ENCODE data around the gene LRP11.
"Not testable (repeated sequence)": the region's sequence is repeated elsewhere in the genome, so short reads cannot be mapped to it uniquely, and the experiment has no call there.

DNA sequence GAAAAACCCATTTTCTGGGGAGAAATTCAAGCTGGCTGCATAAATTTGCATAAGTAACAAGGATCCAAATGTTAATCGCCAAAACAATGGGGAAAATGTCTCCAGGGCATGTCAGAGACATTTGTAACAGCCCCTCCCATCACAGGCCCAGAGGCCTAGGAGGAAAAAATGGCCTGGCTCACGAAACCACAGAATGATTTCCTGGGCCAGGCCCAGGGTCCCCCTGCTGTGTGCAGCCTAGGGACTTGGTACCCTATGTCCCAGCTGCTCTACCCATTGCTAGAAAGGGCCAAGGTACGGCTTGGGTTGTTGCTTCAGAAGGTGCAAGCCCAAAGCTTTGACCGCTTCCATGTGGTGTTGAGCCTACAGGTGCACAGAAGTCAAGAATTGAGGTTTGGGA, 44.3 kb upstream of the LRP11 start:
- TF ChIP-seq ATF4 (CRISPR knock-in tag; IDR thresholded peaks at IDR 0.05); EP300 (IDR thresholded peaks at IDR 0.05; ENCODE audit: low read length); SPI1 (IDR thresholded peaks at IDR 0.05; ENCODE audit: borderline replicate concordance, low read depth, low read length); ZFX (CRISPR knock-in tag; IDR thresholded peaks at IDR 0.05); TEAD4 (IDR thresholded peaks at IDR 0.05; ENCODE audit: low read length); TEAD4 (CRISPR knock-in tag; IDR thresholded peaks at IDR 0.05; ENCODE audit: borderline replicate concordance); CHD1 (IDR thresholded peaks at IDR 0.05; ENCODE audit: low read length); DDX20 (tag; IDR thresholded peaks at IDR 0.05; ENCODE audit: low read depth); SMAD4 (CRISPR knock-in tag; conservative IDR thresholded peaks at IDR 0.05); ADNP (tag; IDR thresholded peaks at IDR 0.05); BHLHE40 (IDR thresholded peaks at IDR 0.05; ENCODE audit: low read length); ATF3 (IDR thresholded peaks at IDR 0.05); ATF3 (CRISPR knock-in tag; conservative IDR thresholded peaks at IDR 0.05); RCOR1 (IDR thresholded peaks at IDR 0.05; ENCODE audit: borderline replicate concordance in 1 of 2, low read depth in 2 of 2, low read length in 2 of 2): not testable (repeated sequence)
- TF ChIP-seq, protein P1, sequence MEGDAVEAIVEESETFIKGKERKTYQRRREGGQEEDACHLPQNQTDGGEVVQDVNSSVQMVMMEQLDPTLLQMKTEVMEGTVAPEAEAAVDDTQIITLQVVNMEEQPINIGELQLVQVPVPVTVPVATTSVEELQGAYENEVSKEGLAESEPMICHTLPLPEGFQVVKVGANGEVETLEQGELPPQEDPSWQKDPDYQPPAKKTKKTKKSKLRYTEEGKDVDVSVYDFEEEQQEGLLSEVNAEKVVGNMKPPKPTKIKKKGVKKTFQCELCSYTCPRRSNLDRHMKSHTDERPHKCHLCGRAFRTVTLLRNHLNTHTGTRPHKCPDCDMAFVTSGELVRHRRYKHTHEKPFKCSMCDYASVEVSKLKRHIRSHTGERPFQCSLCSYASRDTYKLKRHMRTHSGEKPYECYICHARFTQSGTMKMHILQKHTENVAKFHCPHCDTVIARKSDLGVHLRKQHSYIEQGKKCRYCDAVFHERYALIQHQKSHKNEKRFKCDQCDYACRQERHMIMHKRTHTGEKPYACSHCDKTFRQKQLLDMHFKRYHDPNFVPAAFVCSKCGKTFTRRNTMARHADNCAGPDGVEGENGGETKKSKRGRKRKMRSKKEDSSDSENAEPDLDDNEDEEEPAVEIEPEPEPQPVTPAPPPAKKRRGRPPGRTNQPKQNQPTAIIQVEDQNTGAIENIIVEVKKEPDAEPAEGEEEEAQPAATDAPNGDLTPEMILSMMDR (IDR thresholded peaks at IDR 0.05 in 2 of 3, conservative IDR thresholded peaks at IDR 0.05 in 1 of 3; ENCODE audit: insufficient read depth in 2 of 3, low read depth in 1 of 3, low read length in 3 of 3): not testable (repeated sequence)
- TF ChIP-seq, protein P2, sequence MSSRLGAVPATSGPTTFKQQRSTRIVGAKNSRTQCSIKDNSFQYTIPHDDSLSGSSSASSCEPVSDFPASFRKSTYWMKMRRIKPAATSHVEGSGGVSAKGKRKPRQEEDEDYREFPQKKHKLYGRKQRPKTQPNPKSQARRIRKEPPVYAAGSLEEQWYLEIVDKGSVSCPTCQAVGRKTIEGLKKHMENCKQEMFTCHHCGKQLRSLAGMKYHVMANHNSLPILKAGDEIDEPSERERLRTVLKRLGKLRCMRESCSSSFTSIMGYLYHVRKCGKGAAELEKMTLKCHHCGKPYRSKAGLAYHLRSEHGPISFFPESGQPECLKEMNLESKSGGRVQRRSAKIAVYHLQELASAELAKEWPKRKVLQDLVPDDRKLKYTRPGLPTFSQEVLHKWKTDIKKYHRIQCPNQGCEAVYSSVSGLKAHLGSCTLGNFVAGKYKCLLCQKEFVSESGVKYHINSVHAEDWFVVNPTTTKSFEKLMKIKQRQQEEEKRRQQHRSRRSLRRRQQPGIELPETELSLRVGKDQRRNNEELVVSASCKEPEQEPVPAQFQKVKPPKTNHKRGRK (tag; IDR thresholded peaks at IDR 0.05): not testable (repeated sequence)
